NT2/D1 (cell line): ENCODE results near the gene AKR1D1.

Source experiments
- SUZ12 ChIP-seq: IDR thresholded peaks from 2 replicates; pipeline ENCODE4 v1.6.1; 2011; ENCODE audit not compliant: insufficient read length, insufficient read depth; ENCODE audit errors: extremely low read depth
- YY1 ChIP-seq: IDR thresholded peaks from 2 replicates; pipeline ENCODE4 v1.6.1; 2011; ENCODE audit not compliant: insufficient read length, insufficient read depth

DNA sequence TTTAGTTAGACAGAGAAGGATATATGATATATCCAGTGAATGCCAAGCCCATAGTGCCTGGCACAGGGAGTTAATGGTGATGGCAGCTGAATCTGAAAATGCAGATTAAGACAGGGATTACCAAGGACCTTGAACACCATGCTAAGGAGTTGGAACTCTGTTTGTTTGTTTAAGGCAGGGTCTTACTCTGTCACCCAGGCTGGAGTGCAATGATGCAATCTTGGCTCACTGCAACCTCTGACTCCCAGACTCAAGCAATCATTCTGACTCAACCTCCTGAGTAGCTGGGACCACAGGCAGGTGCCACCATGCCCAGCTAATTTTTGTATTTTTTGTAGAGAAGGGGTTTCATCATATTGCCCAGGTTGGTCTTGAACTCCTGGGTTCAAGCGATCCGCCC lies 1.6 kb downstream of the AKR1D1 start:
- no peak for TF ChIP-seq YY1
- no peak for TF ChIP-seq SUZ12
